ENCODE results near the gene WWOX.

Gene WWOX

DNA sequence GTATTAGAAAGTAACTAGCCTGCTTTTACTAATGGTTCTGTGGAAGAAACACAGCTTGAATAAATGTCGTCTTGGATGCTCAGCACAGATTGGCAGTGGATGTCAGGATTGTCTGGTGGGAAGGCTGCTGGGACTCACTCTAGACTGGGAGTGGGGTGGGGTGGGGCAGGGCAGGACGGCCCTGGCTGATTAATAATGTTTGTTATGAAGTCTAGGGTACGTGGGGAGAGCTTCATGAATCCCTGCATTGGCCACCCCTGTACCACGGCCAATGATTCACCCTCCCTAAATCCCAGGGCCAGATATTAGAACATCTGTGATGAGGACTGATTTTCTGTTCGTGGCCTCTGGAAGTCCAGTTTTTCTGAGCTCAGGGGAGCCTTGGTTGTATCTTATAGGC, 421.0 kb downstream of the WWOX start:
- Histone ChIP-seq H3K4me3 (ENCODE audit: low read depth in 1 of 2, low read length in 2 of 2) (no peak overlapping the region), H3K27me3 (ENCODE audit: insufficient read depth, low read length, poor library complexity) (no peaks in the 10 kb centered on the region), H3K9ac (ENCODE audit: low read depth, low read length) (no peak overlapping the region), H3K27ac (ENCODE audit: low read length) (no peak overlapping the region), H3K79me2 (ENCODE audit: insufficient read depth, low read length) (no peaks in the 10 kb centered on the region), H3K4me2 (ENCODE audit: insufficient read depth, low read length) (no peak overlapping the region), H4K20me1 (ENCODE audit: insufficient read depth, low read length) (no peaks in the 10 kb centered on the region), H2AFZ (ENCODE audit: low read depth, low read length) (no peak overlapping the region), H3K4me1 (ENCODE audit: insufficient read depth, low read length) (no peaks in the 10 kb centered on the region), H3K36me3 (ENCODE audit: insufficient read depth, low read length) (no peaks in the 10 kb centered on the region), H3K9me3 (ENCODE audit: insufficient read depth, low read length, severe bottlenecking) (no peaks in the 10 kb centered on the region)
- no peak for ATAC-seq (ENCODE audit: insufficient read depth, low read depth)
- TF ChIP-seq, protein P1, sequence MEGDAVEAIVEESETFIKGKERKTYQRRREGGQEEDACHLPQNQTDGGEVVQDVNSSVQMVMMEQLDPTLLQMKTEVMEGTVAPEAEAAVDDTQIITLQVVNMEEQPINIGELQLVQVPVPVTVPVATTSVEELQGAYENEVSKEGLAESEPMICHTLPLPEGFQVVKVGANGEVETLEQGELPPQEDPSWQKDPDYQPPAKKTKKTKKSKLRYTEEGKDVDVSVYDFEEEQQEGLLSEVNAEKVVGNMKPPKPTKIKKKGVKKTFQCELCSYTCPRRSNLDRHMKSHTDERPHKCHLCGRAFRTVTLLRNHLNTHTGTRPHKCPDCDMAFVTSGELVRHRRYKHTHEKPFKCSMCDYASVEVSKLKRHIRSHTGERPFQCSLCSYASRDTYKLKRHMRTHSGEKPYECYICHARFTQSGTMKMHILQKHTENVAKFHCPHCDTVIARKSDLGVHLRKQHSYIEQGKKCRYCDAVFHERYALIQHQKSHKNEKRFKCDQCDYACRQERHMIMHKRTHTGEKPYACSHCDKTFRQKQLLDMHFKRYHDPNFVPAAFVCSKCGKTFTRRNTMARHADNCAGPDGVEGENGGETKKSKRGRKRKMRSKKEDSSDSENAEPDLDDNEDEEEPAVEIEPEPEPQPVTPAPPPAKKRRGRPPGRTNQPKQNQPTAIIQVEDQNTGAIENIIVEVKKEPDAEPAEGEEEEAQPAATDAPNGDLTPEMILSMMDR (IDR thresholded peaks at IDR 0.05; ENCODE audit: borderline replicate concordance, extremely low read depth, low read length, poor library complexity, severe bottlenecking): no peak
- TF ChIP-seq EZH2 (IDR thresholded peaks at IDR 0.05; ENCODE audit: borderline replicate concordance, low read depth, low read length, severe bottlenecking): no peak
- no peak for DNase-seq

GRCh38 chr16:78522327-78522726, 422.9 kb downstream of the WWOX start:
- no peaks in the 10 kb centered on the region for H4K20me1 ChIP-seq (ENCODE audit: insufficient read depth, low read length)
- H3K4me1 ChIP-seq (ENCODE audit: insufficient read depth, low read length): no peaks in the 10 kb centered on the region
- H3K79me2 ChIP-seq (ENCODE audit: insufficient read depth, low read length): no peaks in the 10 kb centered on the region
- H3K9ac ChIP-seq (ENCODE audit: low read depth, low read length): no peak overlapping the region
- no peaks in the 10 kb centered on the region for H3K9me3 ChIP-seq (ENCODE audit: insufficient read depth, low read length, severe bottlenecking)
- no peak overlapping the region for H3K4me2 ChIP-seq (ENCODE audit: insufficient read depth, low read length)
- H3K4me3 ChIP-seq (ENCODE audit: low read depth in 1 of 2, low read length in 2 of 2): no peak overlapping the region
- TF ChIP-seq, protein P1 (IDR thresholded peaks at IDR 0.05; ENCODE audit: borderline replicate concordance, extremely low read depth, low read length, poor library complexity, severe bottlenecking): no peak
- no peak for TF ChIP-seq EZH2 (IDR thresholded peaks at IDR 0.05; ENCODE audit: borderline replicate concordance, low read depth, low read length, severe bottlenecking)
- H3K27me3 ChIP-seq (ENCODE audit: insufficient read depth, low read length, poor library complexity): no peaks in the 10 kb centered on the region
- no peak for DNase-seq
- ATAC-seq (ENCODE audit: insufficient read depth, low read depth): no peak
- H3K36me3 ChIP-seq (ENCODE audit: insufficient read depth, low read length): no peaks in the 10 kb centered on the region; the same call in 1 of the 2 replicates
- H3K27ac ChIP-seq (ENCODE audit: low read length): no peak overlapping the region
- no peak overlapping the region for H2AFZ ChIP-seq (ENCODE audit: low read depth, low read length)

- Histone ChIP-seq H3K9me3 (ENCODE audit: insufficient read depth, low read length, severe bottlenecking) (no peaks in the 10 kb centered on the region), H3K27ac (ENCODE audit: low read length) (no peak overlapping the region), H3K4me2 (ENCODE audit: insufficient read depth, low read length) (no peak overlapping the region), H2AFZ (ENCODE audit: low read depth, low read length) (no peak overlapping the region), H3K4me1 (ENCODE audit: insufficient read depth, low read length) (no peaks in the 10 kb centered on the region), H3K79me2 (ENCODE audit: insufficient read depth, low read length) (no peaks in the 10 kb centered on the region), H3K4me3 (ENCODE audit: low read depth in 1 of 2, low read length in 2 of 2) (no peak overlapping the region), H3K9ac (ENCODE audit: low read depth, low read length) (no peak overlapping the region), H3K27me3 (ENCODE audit: insufficient read depth, low read length, poor library complexity) (no peaks in the 10 kb centered on the region), H4K20me1 (ENCODE audit: insufficient read depth, low read length) (no peaks in the 10 kb centered on the region), H3K36me3 (ENCODE audit: insufficient read depth, low read length) (no peaks in the 10 kb centered on the region; the same call in 1 of the 2 replicates)
- no peak for ATAC-seq (ENCODE audit: insufficient read depth, low read depth)
- no peak for DNase-seq
- no peak for TF ChIP-seq EZH2 (IDR thresholded peaks at IDR 0.05; ENCODE audit: borderline replicate concordance, low read depth, low read length, severe bottlenecking)
- TF ChIP-seq, protein P1 (IDR thresholded peaks at IDR 0.05; ENCODE audit: borderline replicate concordance, extremely low read depth, low read length, poor library complexity, severe bottlenecking): no peak
Observed at GRCh38 chr16:78523212-78523985, 423.9 kb downstream of the WWOX start.
